ENCODE results near the gene NPPA.

DNA sequence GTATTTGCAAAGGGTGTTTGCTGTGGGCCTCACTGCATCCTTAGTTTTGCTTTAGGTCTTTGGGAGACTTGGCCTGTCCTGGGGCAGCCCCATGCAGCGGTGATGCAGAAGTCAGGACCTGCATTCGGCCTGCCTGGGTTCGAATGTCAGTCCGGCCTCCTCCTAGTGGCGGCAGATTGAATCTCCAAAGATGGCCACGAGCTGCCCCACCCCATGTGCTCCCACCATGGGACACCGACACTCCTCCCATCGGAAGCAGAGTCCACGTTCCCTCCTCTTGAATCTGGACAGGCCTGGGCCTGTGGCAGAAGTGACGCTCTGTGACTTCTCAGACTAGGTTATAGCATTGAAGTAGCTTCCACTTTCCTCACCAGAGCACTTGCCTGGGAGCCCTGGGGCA, 27.5 kb upstream of the NPPA start:
- TF ChIP-seq, protein P1, sequence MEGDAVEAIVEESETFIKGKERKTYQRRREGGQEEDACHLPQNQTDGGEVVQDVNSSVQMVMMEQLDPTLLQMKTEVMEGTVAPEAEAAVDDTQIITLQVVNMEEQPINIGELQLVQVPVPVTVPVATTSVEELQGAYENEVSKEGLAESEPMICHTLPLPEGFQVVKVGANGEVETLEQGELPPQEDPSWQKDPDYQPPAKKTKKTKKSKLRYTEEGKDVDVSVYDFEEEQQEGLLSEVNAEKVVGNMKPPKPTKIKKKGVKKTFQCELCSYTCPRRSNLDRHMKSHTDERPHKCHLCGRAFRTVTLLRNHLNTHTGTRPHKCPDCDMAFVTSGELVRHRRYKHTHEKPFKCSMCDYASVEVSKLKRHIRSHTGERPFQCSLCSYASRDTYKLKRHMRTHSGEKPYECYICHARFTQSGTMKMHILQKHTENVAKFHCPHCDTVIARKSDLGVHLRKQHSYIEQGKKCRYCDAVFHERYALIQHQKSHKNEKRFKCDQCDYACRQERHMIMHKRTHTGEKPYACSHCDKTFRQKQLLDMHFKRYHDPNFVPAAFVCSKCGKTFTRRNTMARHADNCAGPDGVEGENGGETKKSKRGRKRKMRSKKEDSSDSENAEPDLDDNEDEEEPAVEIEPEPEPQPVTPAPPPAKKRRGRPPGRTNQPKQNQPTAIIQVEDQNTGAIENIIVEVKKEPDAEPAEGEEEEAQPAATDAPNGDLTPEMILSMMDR (IDR thresholded peaks at IDR 0.05), result no peak
- no peak for TF ChIP-seq POLR2A (IDR thresholded peaks at IDR 0.05)

Measured in uterus (tissue), 2 donors.